Right renal cortex interstitium (tissue), 3 donors: ENCODE results near the gene FOXN3. TPM values are rescaled to one million over a fixed set of nuclear protein-coding genes. Genes with fewer than 3 reads are reported as not detected.

Source experiments
- DNase-seq, 3 donors: peaks; one replicate each; pipeline ENCODE4 v3.0.0-alpha.2; 2013; ENCODE audit warnings: low read depth in 3 of 3, low spot score in 2 of 3
- polyA plus RNA-seq, 3 donors: library from polyadenylated mRNA; unstranded; fragments of 120-200 nt; gene quantifications; one replicate each; pipeline ENCODE4 v1.2.1, GENCODE V29; 2013; ENCODE audit not compliant: insufficient read length in 3 of 3

Gene FOXN3
- polyA plus RNA-seq, 3 donors = 31.4 to 34.5 (median 32.8) TPM

GRCh38 chr14:89367779-89368120 is 49.3 kb downstream of the FOXN3 start:
- no peak for DNase-seq

- no peak for DNase-seq
Measured at GRCh38 chr14:89366864-89367778, 49.9 kb downstream of the FOXN3 start.

GRCh38 chr14:89365061-89365801 is 51.8 kb downstream of the FOXN3 start:
- no peak for DNase-seq

GRCh38 chr14:89364316-89364715 is 52.7 kb downstream of the FOXN3 start:
- no peak for DNase-seq

GRCh38 chr14:89360277-89360676 is 56.8 kb downstream of the FOXN3 start:
- DNase-seq = no peak

- no peak for DNase-seq
Measured at GRCh38 chr14:89359477-89360222, 57.4 kb downstream of the FOXN3 start.

GRCh38 chr14:89357655-89358297 is 59.3 kb downstream of the FOXN3 start:
- DNase-seq = no peak

GRCh38 chr14:89356927-89357326 is 60.1 kb downstream of the FOXN3 start:
- no peak for DNase-seq

- DNase-seq = no peak
Measured at GRCh38 chr14:89356496-89356895, 60.5 kb downstream of the FOXN3 start.

- no peak for DNase-seq
Measured at GRCh38 chr14:89353766-89354113, 63.3 kb downstream of the FOXN3 start.

- no peak for DNase-seq
Measured at GRCh38 chr14:89352976-89353765, 63.9 kb downstream of the FOXN3 start.

GRCh38 chr14:89351516-89352404 is 65.3 kb downstream of the FOXN3 start:
- DNase-seq = peak in 1 of 3 donors; percentile 56

- no peak for DNase-seq
Measured at GRCh38 chr14:89351221-89351515, 65.9 kb downstream of the FOXN3 start.

- no peak for DNase-seq
Measured at GRCh38 chr14:89350152-89350551, 66.9 kb downstream of the FOXN3 start.

GRCh38 chr14:89349171-89350008 is 67.6 kb downstream of the FOXN3 start:
- DNase-seq = no peak

GRCh38 chr14:89348722-89349121 is 68.3 kb downstream of the FOXN3 start:
- no peak for DNase-seq

- no peak for DNase-seq
Measured at GRCh38 chr14:89347885-89348284, 69.1 kb downstream of the FOXN3 start.

GRCh38 chr14:89344920-89345254 is 72.1 kb downstream of the FOXN3 start:
- DNase-seq = no peak
